Hepatic stellate cell (primary cell): Measurements from ENCODE around the gene ZDHHC14.

Source experiments
- DNase-seq: peaks from one replicate; pipeline ENCODE4 v3.0.0; 2011; ENCODE audit warnings: low spot score

The ZDHHC14 gene

DNA sequence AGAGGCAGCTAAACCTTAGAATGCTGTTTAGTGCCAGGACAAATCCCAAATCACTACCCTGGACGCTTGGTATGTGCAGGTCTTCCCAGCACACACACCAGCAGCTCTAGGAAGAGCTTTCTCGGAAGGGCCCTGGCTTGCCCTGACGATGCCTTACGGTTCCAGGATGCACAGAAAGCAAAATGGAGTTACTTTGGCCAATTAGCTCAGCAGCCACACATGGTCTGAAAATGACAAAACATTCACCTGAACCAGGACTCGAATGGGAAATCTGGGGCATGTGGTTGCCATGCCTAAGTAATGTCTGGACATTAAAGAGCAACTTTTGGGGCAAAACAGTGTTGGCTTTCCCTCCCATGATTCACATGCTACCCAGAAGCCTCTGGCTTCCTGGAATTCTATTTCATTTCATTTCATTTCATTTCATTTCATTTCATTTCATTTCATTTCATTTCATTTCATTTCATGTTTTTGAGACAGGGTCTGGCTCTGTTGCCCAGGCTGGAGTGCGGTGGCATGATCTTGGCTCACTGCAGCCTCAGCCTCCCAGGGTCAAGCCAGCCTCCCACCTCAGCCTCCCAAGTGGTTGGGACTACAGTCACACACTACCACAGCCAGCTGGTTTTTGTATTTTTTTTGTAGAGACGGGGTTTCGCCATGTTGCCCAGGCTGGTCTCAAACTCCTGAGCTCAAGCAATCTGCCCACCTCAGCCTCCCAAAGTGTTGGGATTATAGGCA, 153.3 kb downstream of the ZDHHC14 start:
- DNase-seq, result no peak

DNA sequence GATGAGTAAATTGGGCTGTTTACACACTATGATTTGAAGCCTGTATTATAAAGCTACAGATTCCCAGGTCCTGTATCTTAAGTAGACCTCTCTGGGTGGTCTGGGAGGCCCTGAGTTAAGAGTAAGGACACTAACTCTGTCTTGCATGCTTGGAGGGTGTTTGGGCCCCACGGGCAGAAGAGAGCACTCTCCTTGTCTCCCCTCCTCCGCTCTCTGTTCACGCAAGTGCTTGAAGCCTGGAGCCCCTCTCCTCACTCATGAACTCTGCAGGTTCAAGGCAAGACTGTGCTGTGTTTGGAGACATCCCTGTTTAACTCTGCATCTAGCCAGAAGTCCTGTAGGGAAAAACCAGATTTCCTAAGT, 154.0 kb downstream of the ZDHHC14 start:
- no peak for DNase-seq

DNA sequence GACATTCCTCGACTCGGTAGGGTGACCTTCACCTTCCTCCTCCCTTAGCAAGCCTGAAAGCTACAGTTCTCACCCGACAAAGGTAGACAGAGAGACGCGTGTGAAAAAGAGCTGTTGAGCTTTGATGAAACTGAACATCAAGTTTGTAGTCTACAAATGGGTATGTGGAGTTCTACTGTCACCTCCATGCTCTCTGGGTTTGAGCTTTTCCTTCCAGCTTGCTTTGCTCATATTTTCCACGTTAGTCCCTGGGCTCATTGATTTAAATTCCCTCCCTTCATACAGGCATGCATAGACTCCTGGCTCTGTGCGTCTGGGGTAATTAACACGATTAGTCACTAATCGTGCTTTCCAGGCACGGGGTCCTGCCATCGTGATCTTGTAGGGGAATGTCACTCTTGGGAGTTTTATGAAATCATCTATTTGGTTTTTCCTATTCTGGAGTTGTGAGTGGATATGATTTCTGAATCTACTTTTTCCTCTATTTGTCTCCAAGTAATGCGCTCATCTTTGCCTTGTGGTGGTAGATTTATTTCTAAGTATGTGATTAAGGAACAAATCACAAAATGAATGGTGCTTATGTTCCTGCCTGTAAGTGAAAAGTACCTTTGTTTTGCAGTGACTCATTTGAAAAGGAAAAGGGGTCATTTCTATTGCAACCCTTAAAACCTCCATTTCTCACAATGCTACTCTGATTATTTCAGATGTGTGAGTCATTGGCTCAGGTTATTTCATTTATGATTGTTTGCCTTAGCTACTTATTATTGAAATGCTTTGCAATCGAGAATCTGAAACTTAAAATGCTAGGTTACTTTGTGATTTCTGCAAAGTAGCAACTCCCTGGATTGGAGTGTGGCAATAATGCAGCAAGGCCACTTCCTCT, 154.6 kb downstream of the ZDHHC14 start:
- no peak for DNase-seq

DNA sequence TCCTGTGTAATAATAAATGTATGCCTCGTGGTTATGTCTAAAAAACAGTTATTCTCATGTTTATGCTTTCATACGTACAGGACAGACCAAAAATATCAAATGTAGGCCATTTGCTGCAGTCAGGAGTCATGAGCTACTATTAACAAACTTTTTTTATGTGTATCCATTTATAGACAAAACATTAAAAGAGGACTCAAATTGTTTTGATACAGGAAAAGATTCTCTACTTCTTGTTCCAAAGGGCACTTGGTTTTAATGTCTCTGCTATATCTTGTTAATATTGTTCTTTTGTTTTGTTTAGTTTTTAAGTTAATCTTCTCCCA, 155.2 kb downstream of the ZDHHC14 start:
- DNase-seq, result no peak

- no peak for DNase-seq
These were observed 156.6 kb downstream of the ZDHHC14 start for GRCh38 chr6:157537556-157537955.

DNA sequence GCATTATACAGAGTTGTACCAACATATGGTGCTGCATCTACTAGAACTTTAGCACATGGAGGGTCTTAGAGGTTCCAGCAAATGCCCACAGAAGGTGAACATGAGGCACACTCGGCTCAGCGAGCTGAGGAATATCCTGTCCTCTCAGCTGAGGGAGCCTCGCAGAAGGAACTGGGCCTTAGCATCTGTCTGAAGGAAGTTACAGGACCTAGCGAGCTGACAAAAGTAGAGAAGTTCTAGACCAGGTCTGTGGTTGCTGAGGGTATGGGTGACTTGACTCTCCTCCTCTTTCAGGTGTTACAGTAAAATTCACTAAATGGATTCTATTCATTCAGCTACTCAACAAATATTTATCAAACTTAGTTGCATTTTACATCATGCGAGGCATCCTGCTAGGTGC, 157.2 kb downstream of the ZDHHC14 start:
- no peak for DNase-seq

DNA sequence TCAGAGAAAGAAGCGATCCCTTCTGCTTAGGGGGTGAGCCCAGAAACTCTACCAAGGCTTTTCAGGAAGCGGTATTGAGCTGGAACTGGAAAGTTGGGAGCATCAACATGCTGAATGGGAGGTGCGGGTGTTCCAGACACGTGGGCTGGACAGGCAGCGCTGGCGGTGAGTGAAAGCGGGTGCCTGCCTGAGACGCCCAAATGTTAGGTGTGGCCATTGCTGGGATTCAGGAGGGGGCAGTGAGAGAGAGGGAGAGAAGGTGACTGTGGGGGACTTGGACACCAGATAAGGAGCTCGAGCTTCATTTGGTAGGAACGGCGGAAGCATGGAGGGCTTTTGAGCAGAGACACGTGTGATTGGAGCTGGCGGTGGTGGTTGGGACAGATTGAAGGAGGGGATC, 157.7 kb downstream of the ZDHHC14 start:
- DNase-seq, result no peak

DNA sequence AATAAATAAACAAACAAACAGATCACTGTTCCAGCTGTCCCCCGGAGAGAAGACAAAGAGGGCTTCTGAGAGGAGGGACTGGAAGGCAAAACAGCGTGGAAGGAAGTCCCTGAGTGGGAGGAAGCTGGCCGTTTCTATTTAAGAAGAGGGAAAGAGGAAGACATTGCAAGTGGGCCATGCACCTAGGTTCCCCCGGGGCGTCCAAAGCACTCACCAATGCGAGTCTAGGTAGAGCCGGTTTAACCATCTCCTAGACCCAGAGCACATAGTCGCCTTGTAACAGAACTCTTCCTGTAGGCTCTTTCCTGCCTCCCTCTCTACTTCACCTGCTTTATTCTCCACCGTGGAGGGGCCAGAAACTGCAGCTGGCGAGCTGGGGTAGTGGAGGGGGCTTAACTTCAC, 158.4 kb downstream of the ZDHHC14 start:
- no peak for DNase-seq

- DNase-seq, result no peak
These were observed 159.1 kb downstream of the ZDHHC14 start for GRCh38 chr6:157539900-157540752.

DNA sequence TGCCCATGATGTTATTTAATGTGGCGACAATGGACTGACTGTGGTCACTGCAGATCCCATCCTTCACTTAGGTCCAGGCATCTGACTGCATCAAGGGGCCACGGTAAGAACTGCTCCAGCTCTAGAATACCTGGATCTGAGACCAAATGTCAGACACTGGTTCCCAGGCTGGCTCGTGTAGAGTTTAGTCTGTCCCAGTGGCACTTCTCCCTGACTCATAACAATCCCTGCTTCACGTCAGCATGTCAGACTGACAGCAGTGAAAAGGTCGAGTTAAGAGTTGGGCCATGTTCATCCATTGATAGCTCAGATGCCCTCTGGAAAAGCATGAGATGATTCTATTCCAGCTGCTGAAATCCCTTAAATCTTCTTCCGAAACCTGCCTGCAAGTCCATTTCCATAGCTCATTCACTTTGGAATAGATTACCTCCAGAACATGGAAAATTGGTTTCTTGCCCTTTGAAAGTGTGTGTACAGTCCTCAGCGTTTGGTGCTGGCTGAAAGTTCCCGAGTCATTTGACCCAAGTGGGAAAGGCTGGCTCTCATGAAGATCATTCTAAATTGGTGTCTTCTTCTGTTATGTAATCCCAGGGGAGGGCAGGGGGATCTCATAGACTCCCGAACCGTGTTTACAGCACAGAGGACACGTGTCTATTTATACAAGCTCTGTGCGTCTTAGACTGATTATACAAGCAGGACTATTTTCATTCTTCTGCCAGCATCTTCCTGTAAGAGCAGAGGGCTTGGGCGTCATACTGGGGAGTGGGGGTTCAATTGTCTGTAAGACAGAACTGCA, 160.8 kb downstream of the ZDHHC14 start:
- DNase-seq, result no peak

DNA sequence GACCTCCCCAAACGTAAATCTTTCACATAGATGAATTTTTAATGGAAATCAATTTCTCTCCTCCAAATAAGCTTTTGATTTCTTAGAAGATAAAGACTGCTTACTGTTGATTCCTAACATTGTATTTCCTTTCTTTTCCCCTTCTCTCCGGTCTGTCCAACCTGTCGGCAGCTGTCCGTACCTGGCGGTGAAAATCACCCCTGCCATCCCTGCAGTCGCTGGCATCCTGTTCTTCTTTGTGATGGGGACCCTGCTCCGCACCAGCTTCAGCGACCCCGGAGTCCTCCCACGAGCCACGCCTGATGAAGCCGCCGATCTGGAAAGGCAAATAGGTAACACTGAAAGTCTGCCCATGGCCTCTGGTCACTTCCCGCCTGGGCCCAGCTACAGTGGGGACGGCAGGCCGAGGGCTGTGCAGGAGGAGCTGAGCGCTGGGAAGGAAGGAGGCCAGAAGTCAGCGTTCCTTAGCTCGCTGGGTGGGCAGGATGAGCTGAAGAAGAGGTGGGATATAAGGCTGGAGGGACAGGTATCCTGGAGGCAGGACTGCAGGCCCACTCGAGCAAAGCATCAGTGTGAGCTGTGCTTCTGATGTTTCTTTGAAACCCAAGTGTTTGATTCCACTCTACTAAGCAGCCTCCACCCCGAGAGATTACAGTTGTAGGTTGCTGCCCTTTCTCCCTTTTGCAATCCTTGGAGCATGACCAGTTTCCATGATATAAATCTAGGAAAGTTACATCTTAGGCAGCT, 161.6 kb downstream of the ZDHHC14 start:
- DNase-seq, result no peak

DNA sequence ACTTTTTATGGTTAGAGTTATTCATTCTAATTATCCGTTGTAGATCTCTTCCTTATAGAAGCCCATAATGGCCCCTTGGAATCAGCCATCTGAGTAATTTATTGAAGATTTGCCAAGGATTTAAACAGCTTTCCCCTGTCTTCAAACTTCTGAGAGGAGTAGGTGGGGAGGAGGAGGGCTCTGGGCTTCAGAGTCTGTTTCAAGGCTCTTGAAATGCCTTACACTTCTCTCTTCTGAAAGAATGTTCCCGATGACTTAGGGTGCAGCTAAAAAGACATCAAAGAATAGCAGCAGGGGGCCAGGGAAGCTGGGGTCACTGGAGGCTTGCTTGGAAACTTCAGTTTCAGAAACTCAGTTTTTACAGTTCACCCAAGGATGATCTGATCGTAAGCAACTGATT, 165.3 kb downstream of the ZDHHC14 start:
- no peak for DNase-seq

- DNase-seq, result no peak
These were observed 166.1 kb downstream of the ZDHHC14 start for GRCh38 chr6:157547112-157547511.

GRCh38 chr6:157548635-157549467, 167.9 kb downstream of the ZDHHC14 start:
- no peak for DNase-seq

DNA sequence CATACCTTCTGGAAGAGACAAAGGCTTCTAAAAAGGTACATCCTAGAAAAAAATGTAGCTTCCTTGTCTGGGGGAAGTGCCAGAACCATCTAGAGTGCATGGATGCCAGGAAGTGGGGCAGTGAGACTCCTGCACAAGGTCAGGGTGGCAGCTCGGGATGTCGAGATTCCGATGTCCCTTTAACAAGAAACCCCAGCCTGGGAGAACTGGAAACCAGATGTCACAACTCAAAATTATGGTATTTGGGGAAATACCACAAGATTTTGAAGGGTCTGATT, 168.4 kb downstream of the ZDHHC14 start:
- DNase-seq, result no peak

DNA sequence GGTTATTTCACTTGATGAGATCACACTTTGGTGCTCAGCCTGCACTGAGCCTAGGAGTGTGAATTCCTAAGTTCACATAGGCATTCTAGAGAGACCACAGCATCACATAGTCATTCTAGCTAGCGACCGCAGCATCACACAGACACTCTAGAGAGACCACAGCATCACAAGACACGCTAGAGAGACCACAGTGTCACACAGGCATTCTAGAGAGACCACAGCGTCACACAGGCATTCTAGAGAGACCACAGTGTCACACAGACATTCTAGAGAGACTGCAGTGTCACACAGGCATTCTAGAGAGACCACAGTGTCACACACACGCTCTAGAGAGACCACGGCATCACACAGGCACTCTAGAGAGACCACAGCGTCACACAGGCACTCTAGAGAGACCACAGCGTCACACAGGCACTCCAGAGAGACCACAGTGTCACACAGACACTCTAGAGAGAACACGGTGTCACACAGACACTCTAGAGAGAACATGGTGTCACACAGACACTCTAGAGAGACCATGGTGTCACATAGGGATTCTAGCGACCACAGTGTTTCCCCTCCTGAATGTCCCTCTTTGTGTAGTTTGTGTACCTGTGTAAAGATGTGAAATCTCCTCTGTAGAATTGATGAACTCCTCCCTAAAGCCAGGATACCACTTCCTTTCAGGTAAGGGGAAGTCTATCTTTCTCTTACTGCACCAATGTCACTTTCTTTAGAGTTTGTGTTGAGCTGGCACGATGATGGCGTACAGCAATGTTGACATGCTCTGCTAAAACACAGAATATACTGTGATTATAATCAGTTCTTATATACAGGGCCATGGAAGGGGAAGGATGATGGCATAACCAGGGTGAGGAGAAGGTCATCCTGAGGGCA, 169.4 kb downstream of the ZDHHC14 start:
- DNase-seq, result no peak

- no peak for DNase-seq
These were observed 170.2 kb downstream of the ZDHHC14 start for GRCh38 chr6:157551041-157551832.

DNA sequence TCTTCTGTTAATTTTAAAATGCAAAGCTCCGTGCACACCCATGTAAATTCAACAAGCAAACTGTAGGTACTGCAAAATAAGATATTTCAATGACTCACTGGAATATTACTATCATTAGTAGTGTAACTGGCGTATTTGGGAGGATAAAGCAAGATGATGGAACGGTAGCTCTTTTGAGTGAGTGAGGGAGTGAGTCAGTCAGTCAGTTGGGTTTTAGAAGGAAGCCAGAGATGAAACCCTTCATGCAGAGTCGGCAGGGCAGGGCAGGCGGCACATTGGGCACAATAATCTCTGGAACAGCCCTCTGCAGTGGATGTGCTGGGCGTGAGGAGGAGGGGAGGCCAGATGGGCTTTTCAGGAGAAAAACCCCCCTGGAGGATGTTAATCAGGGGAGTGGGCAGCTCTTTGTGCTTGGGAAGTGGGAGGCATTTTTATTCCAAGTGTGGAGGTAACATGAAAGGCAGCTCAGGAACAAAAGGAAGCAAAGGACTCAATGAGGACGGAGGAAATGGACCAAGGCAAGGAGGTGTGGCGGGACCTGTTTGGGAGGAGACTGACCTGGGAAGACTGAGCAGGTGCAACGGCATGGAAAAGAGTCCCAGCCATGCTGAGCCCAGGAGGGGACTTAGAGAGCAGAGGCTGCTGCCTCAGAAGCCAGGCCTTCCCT, 171.2 kb downstream of the ZDHHC14 start:
- no peak for DNase-seq
